Mesenchymal stem cell (in vitro differentiated cells and primary cell): ENCODE measurements around the gene HOXB6.

Source experiments
- DNase-seq: peaks from one replicate; pipeline ENCODE4 v3.0.0-alpha.2; 2013
- H2AFZ ChIP-seq: one replicate; pipeline ENCODE4 v1.6.1; 2013; ENCODE audit warnings: low read depth, mild to moderate bottlenecking, control low read depth, inconsistent platforms, low read length, moderate library complexity
- H2AK5ac ChIP-seq: 2 replicates; pipeline ENCODE4 v1.6.1; 2013; ENCODE audit warnings: low read length, moderate library complexity, mild to moderate bottlenecking, inconsistent platforms; ENCODE audit not compliant: severe bottlenecking
- H2BK120ac ChIP-seq: one replicate; pipeline ENCODE4 v1.6.1; 2013; ENCODE audit warnings: low read depth, mild to moderate bottlenecking, inconsistent platforms, low read length, moderate library complexity
- H2BK12ac ChIP-seq, 2 experiments: one replicate each; pipeline ENCODE4 v1.6.1; 2013; ENCODE audit warnings: inconsistent platforms in 2 of 2, low read length in 2 of 2, mild to moderate bottlenecking in 2 of 2, moderate library complexity in 2 of 2, control low read depth in 1 of 2
- H2BK15ac ChIP-seq: one replicate; pipeline ENCODE4 v1.6.1; 2013; ENCODE audit warnings: mild to moderate bottlenecking, low read depth, inconsistent platforms; ENCODE audit not compliant: poor library complexity, severe bottlenecking
- H2BK5ac ChIP-seq: 2 replicates; pipeline ENCODE4 v1.6.1; 2013; ENCODE audit warnings: low read depth, mild to moderate bottlenecking, low read length, control low read depth, inconsistent platforms; ENCODE audit not compliant: poor library complexity, severe bottlenecking
- H3K14ac ChIP-seq, 2 experiments: one replicate each; pipeline ENCODE4 v1.6.1; 2013; ENCODE audit warnings: inconsistent platforms in 2 of 2, low read length in 2 of 2, control low read depth in 1 of 2, mild to moderate bottlenecking in 1 of 2, moderate library complexity in 1 of 2
- H3K18ac ChIP-seq, 2 experiments: one replicate each; pipeline ENCODE4 v1.6.1; 2013; ENCODE audit warnings: inconsistent platforms in 2 of 2, low read length in 2 of 2, control low read depth in 1 of 2, low read depth in 1 of 2, mild to moderate bottlenecking in 1 of 2
- H3K23ac ChIP-seq, 2 experiments: one replicate each; pipeline ENCODE4 v1.6.1; 2013; ENCODE audit warnings: inconsistent platforms in 2 of 2, low read length in 2 of 2, mild to moderate bottlenecking in 2 of 2, moderate library complexity in 2 of 2, control low read depth in 1 of 2
- H3K27ac ChIP-seq: 2 replicates; pipeline ENCODE4 v1.5.1; 2013; ENCODE audit warnings: mild to moderate bottlenecking, moderate library complexity, low read length, control low read depth, inconsistent platforms; ENCODE audit not compliant: poor library complexity, severe bottlenecking
- H3K27me3 ChIP-seq, 2 experiments: 2 replicates each; pipeline versions ENCODE4 v1.6.1 to v1.7.0; 2013; ENCODE audit warnings: low read length in 2 of 2, mild to moderate bottlenecking in 2 of 2, moderate library complexity in 2 of 2, control low read depth in 1 of 2, inconsistent platforms in 1 of 2; ENCODE audit not compliant: control insufficient read depth in 1 of 2, insufficient read depth in 1 of 2
- H3K36me3 ChIP-seq, 2 experiments: 2 replicates each; pipeline versions ENCODE4 v1.6.1 to v1.7.0; 2013; ENCODE audit warnings: low read length in 2 of 2, control low read depth in 1 of 2, inconsistent platforms in 1 of 2, low read depth in 1 of 2, mild to moderate bottlenecking in 1 of 2; ENCODE audit not compliant: insufficient read depth in 2 of 2, control insufficient read depth in 1 of 2
- H3K4ac ChIP-seq, 2 experiments: one replicate each; pipeline ENCODE4 v1.6.1; 2013; ENCODE audit warnings: inconsistent platforms in 2 of 2, low read length in 2 of 2, mild to moderate bottlenecking in 2 of 2, moderate library complexity in 2 of 2, control low read depth in 1 of 2, low read depth in 1 of 2
- H3K4me1 ChIP-seq: 2 replicates; pipeline ENCODE4 v1.6.1; 2013; ENCODE audit warnings: low read depth, low read length, control low read depth; ENCODE audit not compliant: control insufficient read depth, insufficient read depth
- H3K4me2 ChIP-seq: 2 replicates; pipeline ENCODE4 v1.6.1; 2013; ENCODE audit warnings: low read length, mild to moderate bottlenecking, inconsistent platforms; ENCODE audit not compliant: poor library complexity, severe bottlenecking
- H3K4me3 ChIP-seq, 2 experiments: 2 replicates each; pipeline versions ENCODE4 v1.5.1 to v1.7.0; 2013; ENCODE audit warnings: low read length in 2 of 2, mild to moderate bottlenecking in 2 of 2, control low read depth in 1 of 2, low read depth in 1 of 2; ENCODE audit not compliant: insufficient read depth in 1 of 2
- H3K79me1 ChIP-seq: replicated peaks from 2 replicates; pipeline ENCODE4 v1.6.1; 2013; ENCODE audit warnings: mild to moderate bottlenecking, control low read depth, low read length, inconsistent platforms; ENCODE audit not compliant: poor library complexity, severe bottlenecking
- H3K9ac ChIP-seq: 2 replicates; pipeline ENCODE4 v1.7.0; 2013; ENCODE audit warnings: mild to moderate bottlenecking, low read length, moderate library complexity
- H3K9me3 ChIP-seq: 2 replicates; pipeline ENCODE4 v1.7.0; 2013; ENCODE audit warnings: mild to moderate bottlenecking, low read length; ENCODE audit not compliant: control insufficient read depth
- H4K8ac ChIP-seq: one replicate; pipeline ENCODE4 v1.6.1; 2013; ENCODE audit warnings: inconsistent platforms, mild to moderate bottlenecking, low read length, moderate library complexity
- H4K91ac ChIP-seq: one replicate; pipeline ENCODE4 v1.6.1; 2013; ENCODE audit warnings: mild to moderate bottlenecking, low read length, inconsistent platforms
- WGBS: methylation state at CpG from one replicate; pipeline ENCODE4 v1.1.7; 2013; ENCODE audit warnings: mixed read lengths; 5-methylcytosine and 5-hydroxymethylcytosine counted together

HOXB6 gene

DNA sequence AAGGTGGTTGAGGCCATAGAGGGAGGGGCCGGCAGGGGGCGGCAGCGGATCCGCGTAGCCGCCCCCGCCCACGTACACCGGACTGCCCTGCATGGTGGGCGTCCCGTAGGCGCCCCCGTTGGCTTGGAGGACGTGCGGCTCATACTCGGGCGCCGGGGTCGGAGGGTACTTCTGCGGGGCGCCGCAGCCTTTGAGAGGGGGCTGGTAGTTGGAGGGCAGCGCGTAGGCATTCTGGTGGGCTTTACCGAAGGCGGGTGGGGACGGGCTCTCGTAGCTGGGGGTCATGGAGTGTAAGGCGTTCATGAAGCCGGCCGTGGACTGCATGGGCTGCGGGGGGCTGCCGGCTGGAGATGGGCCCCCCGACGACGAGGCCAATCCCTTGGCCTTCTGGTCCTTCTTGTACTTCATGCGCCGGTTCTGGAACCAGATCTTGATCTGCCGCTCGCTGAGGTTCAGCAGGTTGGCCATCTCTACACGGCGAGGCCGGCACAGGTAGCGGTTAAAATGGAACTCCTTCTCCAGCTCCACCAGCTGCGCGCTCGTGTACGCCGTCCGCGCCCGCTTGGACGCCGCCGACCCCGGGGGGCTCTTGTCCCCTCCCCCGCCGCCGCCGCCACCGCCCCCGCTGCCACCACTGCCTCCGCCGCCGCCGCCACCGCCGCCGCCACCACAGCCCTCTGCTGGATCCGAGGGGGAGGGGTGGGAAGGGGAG, 54.1 kb downstream of the HOXB6 start:
- Histone ChIP-seq H3K4ac (peak overlapping the region; percentile 12 to 35), H3K4me1 (peaks cover 38% of the 10 kb centered on the region), H2AFZ (no peak overlapping the region), H3K14ac (no peak overlapping the region), H3K79me1 (peaks cover 2% of the 10 kb centered on the region), H2BK15ac (peak overlapping the region; percentile 32), H2BK12ac (peak overlapping the region; percentile 14 to 61), H2AK5ac (peak overlapping the region; percentile 35), H3K9me3 (no peaks in the 10 kb centered on the region), H4K8ac (peak overlapping the region; percentile 86), H3K18ac (peak overlapping the region; percentile 58 to 85), H3K27ac (no peak overlapping the region), H3K4me3 (no peak overlapping the region), H2BK5ac (no peak overlapping the region), H3K4me2 (no peak overlapping the region), H2BK120ac (peak overlapping the region; percentile 64), H4K91ac (peak overlapping the region; percentile 84), H3K23ac (peak overlapping the region in 1 of 2 experiments; percentile 0), H3K27me3 (no peaks in the 10 kb centered on the region), H3K36me3 (peaks cover 25 to 33% of the 10 kb centered on the region in 2 experiments), H3K9ac (peak overlapping the region; percentile 100)
- DNase-seq: peak; percentile 35
- WGBS: 35% methylated on average over 42 of the region's 70 CpGs

GRCh38 chr17:48549914-48550501, 54.8 kb downstream of the HOXB6 start:
- H2AFZ ChIP-seq: no peak overlapping the region
- H2BK12ac ChIP-seq: peak overlapping the region in 1 of 2 experiments; percentile 4
- H3K79me1 ChIP-seq: peaks cover 2% of the 10 kb centered on the region
- H3K4me3 ChIP-seq: peak overlapping the region in 1 of 2 experiments; percentile 43
- peak overlapping the region; percentile 100 for H3K9ac ChIP-seq
- H4K91ac ChIP-seq: peak overlapping the region; percentile 84
- 30% methylated on average over 11 of the region's 18 CpGs for WGBS
- H3K9me3 ChIP-seq: no peaks in the 10 kb centered on the region
- peak; percentile 61 for DNase-seq
- peak overlapping the region; percentile 58 to 85 for H3K18ac ChIP-seq
- peak overlapping the region; percentile 32 for H2BK15ac ChIP-seq
- peak overlapping the region; percentile 68 for H2AK5ac ChIP-seq
- no peak overlapping the region for H3K4me2 ChIP-seq
- H3K4ac ChIP-seq: peak overlapping the region; percentile 12 to 39
- H3K27me3 ChIP-seq: no peaks in the 10 kb centered on the region
- no peak overlapping the region for H3K14ac ChIP-seq
- H3K23ac ChIP-seq: peak overlapping the region in 1 of 2 experiments; percentile 0
- peaks cover 25 to 33% of the 10 kb centered on the region in 2 experiments for H3K36me3 ChIP-seq
- no peak overlapping the region for H2BK5ac ChIP-seq
- peaks cover 39% of the 10 kb centered on the region for H3K4me1 ChIP-seq
- H3K27ac ChIP-seq: peak overlapping the region; percentile 7
- H4K8ac ChIP-seq: peak overlapping the region; percentile 86
- peak overlapping the region; percentile 64 for H2BK120ac ChIP-seq

GRCh38 chr17:48549281-48549630, 55.5 kb downstream of the HOXB6 start:
- Histone ChIP-seq H3K23ac (no peak overlapping the region), H3K18ac (peak overlapping the region; percentile 61 to 68), H3K27me3 (no peaks in the 10 kb centered on the region), H2BK5ac (no peak overlapping the region), H2AK5ac (peak overlapping the region; percentile 13), H3K4ac (peak overlapping the region in 1 of 2 experiments; percentile 17), H3K36me3 (peaks cover 25 to 33% of the 10 kb centered on the region in 2 experiments), H3K79me1 (peaks cover 2% of the 10 kb centered on the region), H3K9ac (peak overlapping the region; percentile 100), H3K9me3 (no peaks in the 10 kb centered on the region), H2BK120ac (no peak overlapping the region), H2BK12ac (peak overlapping the region in 1 of 2 experiments; percentile 48), H3K4me2 (no peak overlapping the region), H3K14ac (no peak overlapping the region), H3K4me1 (peaks cover 35% of the 10 kb centered on the region), H3K27ac (peak overlapping the region; percentile 61), H4K91ac (no peak overlapping the region), H2AFZ (no peak overlapping the region), H2BK15ac (no peak overlapping the region), H4K8ac (peak overlapping the region; percentile 46), H3K4me3 (no peak overlapping the region)
- DNase-seq: peak; percentile 57
- 17% methylated on average over 3 of the region's 3 CpGs for WGBS

DNA sequence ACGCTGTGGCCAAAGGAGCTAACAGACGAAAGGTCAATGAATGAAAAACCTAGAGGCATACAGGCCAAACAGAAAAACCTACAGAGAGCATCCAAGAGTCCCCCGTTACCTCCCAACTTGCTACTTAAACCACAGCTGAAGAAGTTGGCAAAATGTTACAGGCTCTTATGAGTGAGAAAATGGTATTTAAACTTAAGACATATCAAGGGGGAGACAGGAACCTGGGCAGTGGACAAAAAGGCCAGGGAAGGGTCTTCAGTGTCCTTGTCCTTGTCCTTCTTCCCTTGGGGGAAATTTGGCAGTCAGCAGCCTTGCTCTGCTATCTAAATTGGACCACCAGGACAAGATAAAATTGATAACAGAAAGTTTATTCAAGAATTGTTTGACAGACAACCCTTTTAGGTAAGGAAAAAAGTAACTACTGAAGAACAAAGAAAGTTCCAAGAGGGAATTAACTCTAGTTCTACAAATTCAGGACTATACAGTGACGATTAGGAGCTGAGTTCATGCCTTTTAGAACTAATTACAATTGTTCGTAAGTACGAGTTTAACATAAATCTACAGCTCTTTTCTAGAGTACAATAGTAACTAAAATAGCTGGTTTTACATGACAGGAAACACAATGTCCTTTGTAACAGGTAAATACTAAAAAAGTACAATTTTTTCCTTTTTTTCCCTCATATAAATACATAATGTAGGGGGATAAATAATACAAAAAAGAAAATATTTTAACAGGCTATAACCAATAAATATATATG, 56.1 kb downstream of the HOXB6 start:
- no peak overlapping the region for H3K4me2 ChIP-seq
- DNase-seq: no peak
- H2AFZ ChIP-seq: no peak overlapping the region
- H3K9me3 ChIP-seq: no peaks in the 10 kb centered on the region
- H3K9ac ChIP-seq: peak overlapping the region; percentile 100
- no peak overlapping the region for H4K91ac ChIP-seq
- no peak overlapping the region for H3K23ac ChIP-seq
- H3K4me1 ChIP-seq: peaks cover 34% of the 10 kb centered on the region
- H3K4ac ChIP-seq: peak overlapping the region in 1 of 2 experiments; percentile 71
- peaks cover 2% of the 10 kb centered on the region for H3K79me1 ChIP-seq
- H2BK12ac ChIP-seq: no peak overlapping the region
- peak overlapping the region in 1 of 2 experiments; percentile 50 for H3K4me3 ChIP-seq
- no peak overlapping the region for H4K8ac ChIP-seq
- H2BK5ac ChIP-seq: no peak overlapping the region
- peak overlapping the region; percentile 84 for H3K27ac ChIP-seq
- no peak overlapping the region for H2BK15ac ChIP-seq
- peak overlapping the region in 1 of 2 experiments; percentile 18 for H3K18ac ChIP-seq
- H2BK120ac ChIP-seq: peak overlapping the region; percentile 69
- peaks cover 25 to 33% of the 10 kb centered on the region in 2 experiments for H3K36me3 ChIP-seq
- no peak overlapping the region for H3K14ac ChIP-seq
- no peaks in the 10 kb centered on the region for H3K27me3 ChIP-seq
- WGBS: no CpG with 5 or more reads among the region's 6 CpGs
- peak overlapping the region; percentile 98 for H2AK5ac ChIP-seq
